Astrocyte (in vitro differentiated cells and primary cell): Measurements from ENCODE around the gene TEX2. TPM values are rescaled to one million over a fixed set of nuclear protein-coding genes. Genes with fewer than 3 reads are reported as not detected.

Experiments
- DNase-seq: peaks from one replicate; pipeline ENCODE4 v3.0.0-alpha.2; 2010; ENCODE audit warnings: low read depth
- FAIRE-seq: peaks from 2 replicates; lab custom pipeline; 2011; peaks lifted over from hg19 to GRCh38; lab: Jason Lieb, UNC
- H2AFZ ChIP-seq: 2 replicates; pipeline ENCODE4 v1.6.0; 2012; ENCODE audit warnings: low read depth, low read length, inconsistent platforms
- H3K27ac ChIP-seq: 2 replicates; pipeline ENCODE4 v1.5.1; 2011; ENCODE audit warnings: low read depth, low read length, inconsistent platforms
- H3K27me3 ChIP-seq: 2 replicates; pipeline ENCODE4 v1.6.0; 2011; ENCODE audit warnings: low read length, inconsistent platforms; ENCODE audit not compliant: insufficient read depth
- H3K36me3 ChIP-seq: 2 replicates; pipeline ENCODE4 v1.5.1; 2011; ENCODE audit warnings: low read length, inconsistent platforms; ENCODE audit not compliant: insufficient read depth
- H3K4me1 ChIP-seq: 2 replicates; pipeline ENCODE4 v1.5.1; 2011; ENCODE audit warnings: low read length, inconsistent platforms; ENCODE audit not compliant: insufficient read depth
- H3K4me2 ChIP-seq: 2 replicates; pipeline ENCODE4 v1.6.0; 2012; ENCODE audit warnings: low read length, inconsistent platforms
- H3K4me3 ChIP-seq: 2 replicates; pipeline ENCODE4 v1.5.1; 2011; ENCODE audit warnings: low read depth, mild to moderate bottlenecking, low read length, inconsistent platforms; ENCODE audit not compliant: insufficient read depth
- H3K79me2 ChIP-seq: 2 replicates; pipeline ENCODE4 v1.6.0; 2012; ENCODE audit warnings: mild to moderate bottlenecking, low read length, inconsistent platforms; ENCODE audit not compliant: insufficient read depth
- H3K9ac ChIP-seq: 2 replicates; pipeline ENCODE4 v1.6.0; 2012; ENCODE audit warnings: mild to moderate bottlenecking, low read length, inconsistent platforms
- H3K9me3 ChIP-seq: 2 replicates; pipeline ENCODE4 v1.5.1; 2012; ENCODE audit warnings: low read depth, mild to moderate bottlenecking, low read length, inconsistent platforms; ENCODE audit not compliant: insufficient read depth
- H4K20me1 ChIP-seq: 2 replicates; pipeline ENCODE4 v1.6.0; 2012; ENCODE audit warnings: low read length, inconsistent platforms; ENCODE audit not compliant: insufficient read depth
- H3K27ac Mint-ChIP-seq: one replicate; pipeline ENCODE4 v1.8.0; 2021; ENCODE audit warnings: mild to moderate bottlenecking, mixed read lengths; ENCODE audit not compliant: unreplicated experiment
- H3K27me3 Mint-ChIP-seq: one replicate; pipeline ENCODE4 v1.8.0; 2021; ENCODE audit warnings: low read depth, mixed read lengths; ENCODE audit not compliant: unreplicated experiment
- H3K36me3 Mint-ChIP-seq: one replicate; pipeline ENCODE4 v1.8.0; 2021; ENCODE audit warnings: low read depth, mixed read lengths; ENCODE audit not compliant: unreplicated experiment
- H3K4me1 Mint-ChIP-seq: one replicate; pipeline ENCODE4 v1.8.0; 2021; ENCODE audit warnings: low read depth, mixed read lengths; ENCODE audit not compliant: unreplicated experiment
- H3K4me3 Mint-ChIP-seq: one replicate; pipeline ENCODE4 v1.8.0; 2021; ENCODE audit warnings: mild to moderate bottlenecking, moderate library complexity, mixed read lengths; ENCODE audit not compliant: unreplicated experiment
- H3K9me3 Mint-ChIP-seq: one replicate; pipeline ENCODE4 v1.8.0; 2021; ENCODE audit warnings: mild to moderate bottlenecking, mixed read lengths; ENCODE audit not compliant: unreplicated experiment
- EZH2 ChIP-seq: IDR thresholded peaks from 2 replicates; pipeline ENCODE4 v1.6.1; 2012; ENCODE audit warnings: mild to moderate bottlenecking, low read length, inconsistent platforms; ENCODE audit not compliant: insufficient read depth
- total RNA-seq: library from RNA; stranded (reverse); gene quantifications from 2 replicates; pipeline ENCODE4 v1.2.1, GENCODE V29; 2021
- TF ChIP-seq, protein P1 (sequence below): IDR thresholded peaks from 2 replicates; pipeline ENCODE4 v1.5.1; 2011; ENCODE audit warnings: low read depth, mild to moderate bottlenecking, inconsistent platforms, low read length, moderate library complexity; ENCODE audit not compliant: insufficient read depth

Gene TEX2
- total RNA-seq, 1 donor from 2014 or later = 56.1 TPM

DNA sequence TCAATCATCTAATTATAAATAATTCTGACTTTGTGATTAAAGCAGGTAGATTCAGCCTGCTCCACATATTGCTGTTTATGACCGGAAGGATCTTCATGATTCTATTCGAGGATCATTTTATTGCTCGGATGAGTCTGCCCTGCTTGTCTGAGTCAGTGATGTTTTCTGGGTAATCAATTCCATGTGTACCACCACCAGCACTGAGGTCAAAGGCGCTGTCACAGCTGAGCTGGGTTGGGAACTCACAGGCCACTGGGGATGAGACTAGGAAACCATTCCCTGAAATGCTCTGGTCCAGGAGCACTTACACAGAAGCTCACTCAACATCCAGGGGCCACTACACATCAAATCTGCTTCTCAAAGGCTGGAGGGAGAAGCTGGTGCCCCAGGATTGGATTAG, 102.7 kb downstream of the TEX2 start:
- H3K4me2 ChIP-seq = no peak overlapping the region

DNA sequence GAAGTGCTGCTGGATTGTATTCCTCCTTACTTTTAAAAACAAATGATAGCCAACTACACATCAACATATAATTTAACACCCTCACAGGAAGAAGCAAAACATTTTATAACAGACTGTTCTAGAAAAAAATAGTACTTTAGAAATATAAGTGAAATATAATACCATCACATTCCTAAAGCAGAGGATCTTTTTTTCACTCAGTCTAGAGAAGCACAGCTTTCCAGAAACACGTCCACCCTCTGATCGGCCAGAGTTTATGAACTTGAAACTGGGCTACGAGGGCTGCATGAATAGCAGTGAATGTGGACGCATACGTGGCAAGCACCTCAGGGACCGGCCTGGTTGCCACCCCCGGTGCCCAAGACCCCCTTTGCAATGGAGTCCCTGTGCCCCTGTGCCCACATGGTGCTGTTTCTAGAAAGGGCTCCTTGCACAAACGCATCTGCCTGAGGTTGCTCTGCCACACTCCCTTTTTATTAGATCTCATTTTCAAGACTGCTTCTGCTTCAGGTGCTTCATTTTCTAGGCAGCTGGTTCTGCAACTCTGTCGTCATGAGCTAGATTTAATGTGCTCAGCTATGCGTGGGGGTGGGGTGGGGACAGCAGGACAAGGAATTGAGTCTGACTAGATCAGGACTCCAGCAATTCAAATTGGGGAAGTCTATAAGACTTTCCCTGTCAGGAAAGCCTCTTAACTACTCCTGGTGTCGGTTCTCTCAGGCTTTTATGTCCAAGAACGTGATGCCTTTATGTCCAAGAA, 104.0 kb downstream of the TEX2 start:
- Histone ChIP-seq H3K27me3 (no peaks in the 10 kb centered on the region), H3K4me1 (no peaks in the 10 kb centered on the region), H4K20me1 (no peaks in the 10 kb centered on the region), H3K79me2 (no peaks in the 10 kb centered on the region), H3K9ac (no peak overlapping the region), H3K4me2 (no peak overlapping the region), H3K27ac (no peak overlapping the region), H2AFZ (no peak overlapping the region), H3K9me3 (no peaks in the 10 kb centered on the region), H3K4me3 (no peak overlapping the region), H3K36me3 (no peaks in the 10 kb centered on the region)
- H3K4me1 Mint-ChIP-seq = peaks cover 26% of the 10 kb centered on the region
- no peak overlapping the region for H3K27ac Mint-ChIP-seq
- FAIRE-seq (no peak), DNase-seq (no peak)
- H3K4me3 Mint-ChIP-seq = no peak overlapping the region
- peaks cover 27% of the 10 kb centered on the region for H3K36me3 Mint-ChIP-seq
- no peaks in the 10 kb centered on the region for H3K27me3 Mint-ChIP-seq
- no peaks in the 10 kb centered on the region for H3K9me3 Mint-ChIP-seq
- TF ChIP-seq, protein P1, sequence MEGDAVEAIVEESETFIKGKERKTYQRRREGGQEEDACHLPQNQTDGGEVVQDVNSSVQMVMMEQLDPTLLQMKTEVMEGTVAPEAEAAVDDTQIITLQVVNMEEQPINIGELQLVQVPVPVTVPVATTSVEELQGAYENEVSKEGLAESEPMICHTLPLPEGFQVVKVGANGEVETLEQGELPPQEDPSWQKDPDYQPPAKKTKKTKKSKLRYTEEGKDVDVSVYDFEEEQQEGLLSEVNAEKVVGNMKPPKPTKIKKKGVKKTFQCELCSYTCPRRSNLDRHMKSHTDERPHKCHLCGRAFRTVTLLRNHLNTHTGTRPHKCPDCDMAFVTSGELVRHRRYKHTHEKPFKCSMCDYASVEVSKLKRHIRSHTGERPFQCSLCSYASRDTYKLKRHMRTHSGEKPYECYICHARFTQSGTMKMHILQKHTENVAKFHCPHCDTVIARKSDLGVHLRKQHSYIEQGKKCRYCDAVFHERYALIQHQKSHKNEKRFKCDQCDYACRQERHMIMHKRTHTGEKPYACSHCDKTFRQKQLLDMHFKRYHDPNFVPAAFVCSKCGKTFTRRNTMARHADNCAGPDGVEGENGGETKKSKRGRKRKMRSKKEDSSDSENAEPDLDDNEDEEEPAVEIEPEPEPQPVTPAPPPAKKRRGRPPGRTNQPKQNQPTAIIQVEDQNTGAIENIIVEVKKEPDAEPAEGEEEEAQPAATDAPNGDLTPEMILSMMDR = no peak
- no peak for TF ChIP-seq EZH2

More for the DNA sequence above, 102.7 kb downstream of the TEX2 start:
- TF ChIP-seq EZH2 = no peak
- TF ChIP-seq, protein P1 = no peak
- Histone ChIP-seq H3K27me3 (no peaks in the 10 kb centered on the region), H2AFZ (no peak overlapping the region), H3K27ac (no peak overlapping the region), H3K4me1 (no peaks in the 10 kb centered on the region), H4K20me1 (no peaks in the 10 kb centered on the region), H3K4me3 (no peak overlapping the region), H3K9ac (no peak overlapping the region), H3K79me2 (no peaks in the 10 kb centered on the region), H3K36me3 (no peaks in the 10 kb centered on the region), H3K9me3 (no peaks in the 10 kb centered on the region)
- Mint-ChIP-seq H3K9me3 (no peaks in the 10 kb centered on the region), H3K4me1 (peaks cover 24% of the 10 kb centered on the region), H3K27me3 (no peaks in the 10 kb centered on the region), H3K27ac (no peak overlapping the region), H3K4me3 (no peak overlapping the region), H3K36me3 (peaks cover 16% of the 10 kb centered on the region)
- DNase-seq (no peak), FAIRE-seq (no peak)

DNA sequence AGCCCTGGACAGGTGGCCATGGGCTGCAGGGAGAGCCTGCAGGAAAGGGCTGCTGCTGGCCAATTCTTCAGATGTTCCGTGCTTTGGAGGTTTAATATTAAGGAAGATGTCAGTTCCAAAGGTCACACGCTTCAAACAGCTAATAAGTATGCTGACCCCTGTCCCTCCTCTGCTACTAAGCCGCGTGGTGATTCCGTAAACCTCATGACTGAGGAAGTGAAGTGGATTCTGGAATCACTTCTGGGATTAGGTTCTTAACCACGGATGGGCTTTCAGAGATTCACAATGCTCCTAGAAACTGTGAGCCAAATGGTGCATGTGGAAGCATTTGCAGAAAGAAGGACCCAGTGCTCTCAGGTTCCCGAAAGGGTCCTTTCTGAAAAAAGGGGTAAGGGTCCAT, 104.7 kb downstream of the TEX2 start:
- Histone ChIP-seq H3K79me2 (no peaks in the 10 kb centered on the region), H3K4me1 (no peaks in the 10 kb centered on the region), H3K4me3 (no peak overlapping the region), H4K20me1 (no peaks in the 10 kb centered on the region), H3K27ac (no peak overlapping the region), H3K27me3 (no peaks in the 10 kb centered on the region), H3K4me2 (no peak overlapping the region), H3K36me3 (no peaks in the 10 kb centered on the region), H3K9ac (no peak overlapping the region), H2AFZ (no peak overlapping the region), H3K9me3 (no peaks in the 10 kb centered on the region)
- H3K27ac Mint-ChIP-seq = no peak overlapping the region
- DNase-seq (no peak), FAIRE-seq (no peak)
- TF ChIP-seq, protein P1 = no peak
- no peak for TF ChIP-seq EZH2
- peaks cover 26% of the 10 kb centered on the region for H3K4me1 Mint-ChIP-seq
- no peak overlapping the region for H3K4me3 Mint-ChIP-seq
- H3K9me3 Mint-ChIP-seq = no peaks in the 10 kb centered on the region
- H3K27me3 Mint-ChIP-seq = no peaks in the 10 kb centered on the region
- H3K36me3 Mint-ChIP-seq = peaks cover 22% of the 10 kb centered on the region
